Esophagus squamous epithelium (tissue), 5 donors: ENCODE results near the gene SCN3A. TPM values are rescaled to one million over a fixed set of nuclear protein-coding genes. Genes with fewer than 3 reads are reported as not detected.

Experiments used
- DNase-seq: peaks from one replicate; lab custom pipeline; 2025; lab: John Stamatoyannopoulos, UW
- H3K27ac ChIP-seq, 4 donors: fragments of 200-600 bp; sonication (generic); one replicate each; pipeline ENCODE4 v1.5.1; 2016 to 2019; ENCODE audit warnings: mild to moderate bottlenecking in 1 of 4
- H3K27me3 ChIP-seq, 4 donors: fragments of 200-600 bp; sonication (generic); 1 replicate in 3 of 4; 2 replicates in 1 of 4; pipeline versions ENCODE4 v1.5.1 to v1.6.0; 2017 to 2021; ENCODE audit warnings: antibody characterized with exemption in 1 of 4
- H3K36me3 ChIP-seq, 3 donors: fragments of 200-600 bp; sonication (generic); one replicate each; pipeline ENCODE4 v1.5.1; 2016 to 2019
- H3K4me1 ChIP-seq, 3 donors: fragments of 200-600 bp; sonication (generic); one replicate each; pipeline ENCODE4 v1.5.1; 2017 to 2019
- H3K4me3 ChIP-seq, 4 donors: fragments of 200-600 bp; sonication (generic); 1 replicate in 3 of 4; 2 replicates in 1 of 4; pipeline ENCODE4 v1.5.1; 2016 to 2019; ENCODE audit warnings: mild to moderate bottlenecking in 2 of 4, moderate library complexity in 1 of 4
- H3K9me3 ChIP-seq, 3 donors: fragments of 200-600 bp; sonication (generic); one replicate each; pipeline ENCODE4 v1.5.1; 2016 to 2019
- POLR2A ChIP-seq, 4 donors: fragments of 450-650 bp; IDR thresholded peaks; one replicate each; pipeline ENCODE4 v1.6.1; 2017; ENCODE audit warnings: antibody characterized with exemption in 4 of 4, mild to moderate bottlenecking in 4 of 4, moderate library complexity in 3 of 4
- WGBS, 2 donors: methylation state at CpG; one replicate each; pipeline ENCODE4 v1.1.5; 2018; 5-methylcytosine and 5-hydroxymethylcytosine counted together
- intact Hi-C: fragments of 100-400 bp; cut with DNase I; formaldehyde crosslinking; loops from one replicate; pipeline ENCODE4 v1.15.0; 2022
- total RNA-seq, 4 donors: library from RNA; depleted of rRNA; stranded (reverse); fragments of >200 nt; gene quantifications; one replicate each; pipeline ENCODE4 v1.1.0, GENCODE V29; 2016
- TF ChIP-seq, protein P1 (sequence below), 6 experiments: fragments of 450-650 bp in 4 of 6; fragments of 200-600 bp in 2 of 6; sonication (generic) in 2 of 6; IDR thresholded peaks; one replicate each; pipeline ENCODE4 v1.5.1; 2016 to 2019; ENCODE audit warnings: antibody characterized with exemption in 6 of 6, mild to moderate bottlenecking in 4 of 6, moderate library complexity in 4 of 6
- donor health status: DM: yes; HTN: yes; CAD: no.

The SCN3A gene
- total RNA-seq, 4 donors from 2014 or later, result 0.08 to 0.83 (median 0.45) TPM

DNA sequence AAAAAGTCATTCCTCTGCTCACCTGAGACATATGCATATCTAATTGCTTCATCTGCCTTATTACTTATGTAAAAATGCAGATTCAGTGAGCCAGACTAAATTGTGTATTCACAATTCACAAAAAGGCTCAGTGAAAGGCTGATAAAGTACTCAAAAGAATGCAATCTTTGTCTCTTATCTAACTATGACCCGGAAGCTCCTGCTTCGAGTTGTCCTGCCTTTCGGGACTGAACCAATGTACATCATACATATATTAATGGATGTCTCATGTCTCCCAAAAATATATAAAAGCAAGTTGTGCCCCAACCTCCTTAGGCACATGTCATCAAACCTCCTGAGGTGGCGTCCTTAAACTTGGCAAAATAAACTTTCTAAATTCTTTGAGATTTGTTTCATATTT lies 120.5 kb downstream of the SCN3A start:
- intact Hi-C loops, result loop anchor here (10.0 kb wide), 1 partner anchor 81 kb away; no protein-coding TSS in a partner anchor
- Histone ChIP-seq H3K36me3 (no peaks in the 10 kb centered on the region), H3K27me3 (no peaks in the 10 kb centered on the region), H3K9me3 (no peaks in the 10 kb centered on the region), H3K27ac (no peak overlapping the region), H3K4me3 (no peak overlapping the region), H3K4me1 (no peaks in the 10 kb centered on the region)
- 81 to 94% methylated on average over 4 of the region's 4 CpGs for WGBS, 2 donors
- TF ChIP-seq, protein P1, sequence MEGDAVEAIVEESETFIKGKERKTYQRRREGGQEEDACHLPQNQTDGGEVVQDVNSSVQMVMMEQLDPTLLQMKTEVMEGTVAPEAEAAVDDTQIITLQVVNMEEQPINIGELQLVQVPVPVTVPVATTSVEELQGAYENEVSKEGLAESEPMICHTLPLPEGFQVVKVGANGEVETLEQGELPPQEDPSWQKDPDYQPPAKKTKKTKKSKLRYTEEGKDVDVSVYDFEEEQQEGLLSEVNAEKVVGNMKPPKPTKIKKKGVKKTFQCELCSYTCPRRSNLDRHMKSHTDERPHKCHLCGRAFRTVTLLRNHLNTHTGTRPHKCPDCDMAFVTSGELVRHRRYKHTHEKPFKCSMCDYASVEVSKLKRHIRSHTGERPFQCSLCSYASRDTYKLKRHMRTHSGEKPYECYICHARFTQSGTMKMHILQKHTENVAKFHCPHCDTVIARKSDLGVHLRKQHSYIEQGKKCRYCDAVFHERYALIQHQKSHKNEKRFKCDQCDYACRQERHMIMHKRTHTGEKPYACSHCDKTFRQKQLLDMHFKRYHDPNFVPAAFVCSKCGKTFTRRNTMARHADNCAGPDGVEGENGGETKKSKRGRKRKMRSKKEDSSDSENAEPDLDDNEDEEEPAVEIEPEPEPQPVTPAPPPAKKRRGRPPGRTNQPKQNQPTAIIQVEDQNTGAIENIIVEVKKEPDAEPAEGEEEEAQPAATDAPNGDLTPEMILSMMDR (IDR thresholded peaks at IDR 0.05), result no peak
- TF ChIP-seq POLR2A (IDR thresholded peaks at IDR 0.05), result no peak
- DNase-seq, result no peak

- intact Hi-C loops, result loop anchor here (10.0 kb wide), 1 partner anchor 82 kb away; no protein-coding TSS in a partner anchor
- no peak for TF ChIP-seq POLR2A (IDR thresholded peaks at IDR 0.05)
Observed at GRCh38 chr2:165082479-165082878, 121.4 kb downstream of the SCN3A start.

GRCh38 chr2:165081276-165081675 lies 122.6 kb downstream of the SCN3A start:
- TF ChIP-seq, protein P1 (IDR thresholded peaks at IDR 0.05), result no peak
- TF ChIP-seq POLR2A (IDR thresholded peaks at IDR 0.05), result no peak
- no peak overlapping the region for H3K4me3 ChIP-seq
- no peaks in the 10 kb centered on the region for H3K9me3 ChIP-seq
- intact Hi-C loops, result loop anchor here (10.0 kb wide), 1 partner anchor 84 kb away; no protein-coding TSS in a partner anchor
- H3K4me1 ChIP-seq, result no peaks in the 10 kb centered on the region
- H3K27ac ChIP-seq, result no peak overlapping the region
- H3K27me3 ChIP-seq, result no peaks in the 10 kb centered on the region
- no peaks in the 10 kb centered on the region for H3K36me3 ChIP-seq
- no peak for DNase-seq

More at GRCh38 chr2:165082479-165082878, 121.4 kb downstream of the SCN3A start:
- H3K36me3 ChIP-seq, result no peaks in the 10 kb centered on the region
- no peak overlapping the region for H3K4me3 ChIP-seq
- no peaks in the 10 kb centered on the region for H3K4me1 ChIP-seq
- no peaks in the 10 kb centered on the region for H3K9me3 ChIP-seq
- H3K27me3 ChIP-seq, result no peaks in the 10 kb centered on the region
- DNase-seq, result no peak
- H3K27ac ChIP-seq, result no peak overlapping the region

GRCh38 chr2:165079432-165079831 lies 124.4 kb downstream of the SCN3A start:
- no peak for DNase-seq
- Histone ChIP-seq H3K4me1 (no peaks in the 10 kb centered on the region), H3K36me3 (no peaks in the 10 kb centered on the region), H3K27me3 (no peaks in the 10 kb centered on the region), H3K4me3 (no peak overlapping the region), H3K9me3 (peaks cover 0 to 8% (median 7%) of the 10 kb centered on the region in 3 donors), H3K27ac (no peak overlapping the region)
- no peak for TF ChIP-seq POLR2A (IDR thresholded peaks at IDR 0.05)
- TF ChIP-seq, protein P1 (IDR thresholded peaks at IDR 0.05), result no peak
- 41 to 49% methylated on average over 4 of the region's 4 CpGs for WGBS, 2 donors
- intact Hi-C loops, result no loop called here

DNA sequence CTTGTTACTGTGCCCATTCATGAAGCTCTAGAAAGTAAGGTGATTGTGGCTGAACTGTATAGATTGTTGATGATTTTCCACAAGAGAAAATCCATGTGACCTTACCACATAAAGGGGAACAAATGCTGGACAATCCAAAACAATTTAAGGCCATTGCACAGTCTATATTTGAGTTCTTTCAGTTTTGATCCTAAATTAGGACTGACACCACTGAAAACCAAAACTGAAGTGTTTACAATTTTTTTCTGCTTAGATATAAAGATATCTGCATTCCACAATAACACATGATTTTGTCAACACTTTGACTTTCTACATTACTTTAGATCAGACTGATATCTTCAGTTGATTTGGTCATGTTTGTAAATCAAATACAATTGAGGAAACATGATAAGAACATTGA lies 124.9 kb downstream of the SCN3A start:
- no peaks in the 10 kb centered on the region for H3K27me3 ChIP-seq
- no peak for DNase-seq
- intact Hi-C loops, result no loop called here
- TF ChIP-seq POLR2A (IDR thresholded peaks at IDR 0.05), result no peak
- TF ChIP-seq, protein P1 (IDR thresholded peaks at IDR 0.05), result no peak
- no peak overlapping the region for H3K27ac ChIP-seq
- H3K9me3 ChIP-seq, result peaks cover 0 to 13% (median 8%) of the 10 kb centered on the region in 3 donors
- H3K4me3 ChIP-seq, result no peak overlapping the region
- H3K36me3 ChIP-seq, result no peaks in the 10 kb centered on the region
- H3K4me1 ChIP-seq, result no peaks in the 10 kb centered on the region

DNA sequence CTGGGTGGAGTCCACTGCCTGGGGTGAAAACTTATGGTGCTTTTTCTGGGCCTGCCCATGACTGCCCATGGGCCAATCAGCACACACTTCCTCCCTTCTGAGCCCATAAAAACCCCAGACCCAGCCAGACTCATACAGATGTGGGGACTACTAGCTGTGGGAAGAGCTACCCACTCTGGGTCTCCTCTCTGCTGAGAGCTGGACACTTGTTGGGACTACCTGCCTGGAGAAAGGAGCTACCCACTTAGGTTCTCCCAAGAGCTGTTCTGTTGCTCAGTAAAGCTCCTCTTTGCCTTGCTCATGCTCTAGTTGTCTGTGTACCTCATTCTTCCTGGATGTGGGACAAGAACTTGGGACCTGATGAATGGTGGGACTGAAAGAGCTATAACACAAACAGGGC lies 129.0 kb downstream of the SCN3A start:
- Histone ChIP-seq H3K27me3 (no peaks in the 10 kb centered on the region), H3K4me1 (no peaks in the 10 kb centered on the region), H3K9me3 (peaks cover 0 to 15% (median 8%) of the 10 kb centered on the region in 3 donors), H3K27ac (no peak overlapping the region), H3K36me3 (no peaks in the 10 kb centered on the region), H3K4me3 (no peak overlapping the region)
- intact Hi-C loops, result no loop called here
- no peak for DNase-seq
- TF ChIP-seq POLR2A (IDR thresholded peaks at IDR 0.05), result no peak
- TF ChIP-seq, protein P1 (IDR thresholded peaks at IDR 0.05), result no peak
